CD8-positive, alpha-beta memory T cell (primary cell): Measurements from ENCODE around the gene SYP. TPM values are rescaled to one million over a fixed set of nuclear protein-coding genes. Genes with fewer than 3 reads are reported as not detected.

Experiments
- CTCF ChIA-PET: fragments of 350-600 bp; sonication (Branson Sonifier 250); formaldehyde crosslinking; loops from one replicate; lab custom pipeline; 2021; ENCODE audit warnings: antibody characterized with exemption; lab: Charles Lee
- POLR2A ChIA-PET: fragments of 350-600 bp; sonication (Branson Sonifier 250); formaldehyde crosslinking; loops from one replicate; lab custom pipeline; 2021; ENCODE audit warnings: antibody characterized with exemption; lab: Charles Lee
- DNase-seq, 5 donors: peaks; one replicate each; pipeline versions ENCODE4 v3.0.0 to v3.0.0-alpha.2; 2020 to 2022; ENCODE audit warnings: mixed read lengths in 1 of 5
- H3K27ac ChIP-seq: one replicate; pipeline ENCODE4 v1.7.0; 2013; ENCODE audit warnings: low read depth, mild to moderate bottlenecking, low read length, moderate library complexity
- H3K27me3 ChIP-seq: 2 replicates; pipeline ENCODE4 v1.7.0; 2013; ENCODE audit warnings: low read length, mild to moderate bottlenecking; ENCODE audit not compliant: insufficient read depth, poor library complexity, severe bottlenecking
- H3K36me3 ChIP-seq: 2 replicates; pipeline ENCODE4 v1.7.0; 2013; ENCODE audit warnings: mild to moderate bottlenecking, low read length, moderate library complexity; ENCODE audit not compliant: insufficient read depth
- H3K4me1 ChIP-seq: 2 replicates; pipeline ENCODE4 v1.7.0; 2013; ENCODE audit warnings: mild to moderate bottlenecking, low read length, moderate library complexity; ENCODE audit not compliant: insufficient read depth
- H3K4me3 ChIP-seq: 2 replicates; pipeline ENCODE4 v1.7.0; 2013; ENCODE audit warnings: mild to moderate bottlenecking, low read length
- H3K9me3 ChIP-seq: 2 replicates; pipeline ENCODE4 v1.7.0; 2013; ENCODE audit warnings: mild to moderate bottlenecking, low read length
- H3K27ac Mint-ChIP-seq, 8 donors: one replicate each; pipeline ENCODE4 v1.8.0; 2020 to 2021; ENCODE audit warnings: mixed read lengths in 8 of 8, mild to moderate bottlenecking in 6 of 8, inconsistent platforms in 3 of 8, moderate library complexity in 3 of 8
- H3K27me3 Mint-ChIP-seq, 2 donors: one replicate each; pipeline ENCODE4 v1.8.0; 2020 to 2021; ENCODE audit warnings: mixed read lengths in 2 of 2, mild to moderate bottlenecking in 1 of 2, moderate library complexity in 1 of 2
- H3K36me3 Mint-ChIP-seq, 3 donors: one replicate each; pipeline ENCODE4 v1.8.0; 2020 to 2021; ENCODE audit warnings: mixed read lengths in 3 of 3, inconsistent platforms in 1 of 3, mild to moderate bottlenecking in 1 of 3
- H3K4me1 Mint-ChIP-seq, 3 donors: one replicate each; pipeline ENCODE4 v1.8.0; 2020 to 2021; ENCODE audit warnings: mixed read lengths in 3 of 3, inconsistent platforms in 1 of 3, mild to moderate bottlenecking in 1 of 3
- H3K4me3 Mint-ChIP-seq, 7 donors: one replicate each; pipeline ENCODE4 v1.8.0; 2020 to 2021; ENCODE audit warnings: mixed read lengths in 7 of 7, mild to moderate bottlenecking in 6 of 7, moderate library complexity in 4 of 7, inconsistent platforms in 2 of 7
- H3K9me3 Mint-ChIP-seq, 5 donors: one replicate each; pipeline ENCODE4 v1.8.0; 2020 to 2022; ENCODE audit warnings: mixed read lengths in 5 of 5, mild to moderate bottlenecking in 3 of 5, moderate library complexity in 2 of 5, inconsistent platforms in 1 of 5
- polyA plus RNA-seq: library from polyadenylated mRNA; unstranded; fragments of 300-500 nt; fragmentation: Illumina TruSeq; gene quantifications from one replicate; pipeline ENCODE4 v1.2.3, GENCODE V29; 2021
- total RNA-seq, 2 experiments: library from RNA; stranded (reverse); gene quantifications; one replicate each; pipeline ENCODE4 v1.2.3, GENCODE V29; 2021

SYP gene
- total and polyA plus RNA-seq, 3 experiments from 2014 or later: 0.25 to 2.5 (median 1.9) TPM

- H3K36me3 Mint-ChIP-seq: peaks cover 0 to 5% (median 0%) of the 10 kb centered on the region in 3 donors
- no peaks in the 10 kb centered on the region for H3K9me3 Mint-ChIP-seq
- peak overlapping the region in 1 of 7 donors; percentile 27 for H3K4me3 Mint-ChIP-seq
- no peaks in the 10 kb centered on the region for H3K36me3 ChIP-seq
- peaks cover 12% of the 10 kb centered on the region for H3K4me1 ChIP-seq
- peaks cover 14 to 22% (median 18%) of the 10 kb centered on the region in 3 donors for H3K4me1 Mint-ChIP-seq
- H3K27me3 Mint-ChIP-seq: peaks cover 0 to 4% of the 10 kb centered on the region in 2 donors
- no peaks in the 10 kb centered on the region for H3K9me3 ChIP-seq
- DNase-seq: no peak
- H3K4me3 ChIP-seq: no peak overlapping the region
- no peaks in the 10 kb centered on the region for H3K27me3 ChIP-seq
- H3K27ac ChIP-seq: no peak overlapping the region
- CTCF ChIA-PET: no interaction called here
- peak overlapping the region in 1 of 8 donors; percentile 61 for H3K27ac Mint-ChIP-seq
- POLR2A ChIA-PET: interaction anchor here (0.7 kb wide), 1 partner anchor 131 kb away, joined by 3 read pairs; no protein-coding TSS in a partner anchor
These were observed 12.5 kb downstream of the SYP start for GRCh38 chrX:49187526-49187925.

GRCh38 chrX:49187028-49187394 lies 13.0 kb downstream of the SYP start:
- CTCF ChIA-PET: no interaction called here
- peaks cover 13 to 19% (median 16%) of the 10 kb centered on the region in 3 donors for H3K4me1 Mint-ChIP-seq
- H3K4me3 ChIP-seq: no peak overlapping the region
- peaks cover 3 to 10% (median 4%) of the 10 kb centered on the region in 3 donors for H3K36me3 Mint-ChIP-seq
- peaks cover 0 to 4% of the 10 kb centered on the region in 2 donors for H3K27me3 Mint-ChIP-seq
- no peaks in the 10 kb centered on the region for H3K9me3 ChIP-seq
- POLR2A ChIA-PET: interaction anchor here (0.6 kb wide), 1 partner anchor 15 kb away, joined by 3 read pairs; no protein-coding TSS in a partner anchor
- H3K27ac ChIP-seq: no peak overlapping the region
- no peaks in the 10 kb centered on the region for H3K36me3 ChIP-seq
- no peaks in the 10 kb centered on the region for H3K9me3 Mint-ChIP-seq
- peaks cover 7% of the 10 kb centered on the region for H3K4me1 ChIP-seq
- H3K4me3 Mint-ChIP-seq: peak overlapping the region in 3 of 7 donors; percentile 15 to 68 (median 27)
- H3K27me3 ChIP-seq: no peaks in the 10 kb centered on the region
- no peak for DNase-seq
- no peak overlapping the region for H3K27ac Mint-ChIP-seq

GRCh38 chrX:49186125-49187027 lies 13.6 kb downstream of the SYP start, which contains the start of gene PRICKLE3:
Gene PRICKLE3 (minus strand): TSS chrX:49186373. CDS start chrX:49186297, 76 bp downstream.
- no peaks in the 10 kb centered on the region for H3K9me3 Mint-ChIP-seq
- H3K27me3 Mint-ChIP-seq: peaks cover 0 to 4% of the 10 kb centered on the region in 2 donors
- peak; percentile 58 to 81 (median 63) for DNase-seq
- H3K4me1 ChIP-seq: peaks cover 7% of the 10 kb centered on the region
- peak within 1 kb of the TSS; percentile 60 for H3K4me3 ChIP-seq
- no peaks in the 10 kb centered on the region for H3K36me3 ChIP-seq
- H3K36me3 Mint-ChIP-seq: peaks cover 3 to 10% (median 4%) of the 10 kb centered on the region in 3 donors
- peak within 1 kb of the TSS; percentile 61 for H3K27ac ChIP-seq
- peak within 1 kb of the TSS in 4 of 8 donors; percentile 59 to 91 (median 80) for H3K27ac Mint-ChIP-seq
- CTCF ChIA-PET: no interaction called here
- no peaks in the 10 kb centered on the region for H3K9me3 ChIP-seq
- H3K4me1 Mint-ChIP-seq: peaks cover 13 to 19% (median 14%) of the 10 kb centered on the region in 3 donors
- peak within 1 kb of the TSS; percentile 68 to 85 (median 80) for H3K4me3 Mint-ChIP-seq
- H3K27me3 ChIP-seq: no peaks in the 10 kb centered on the region
- POLR2A ChIA-PET: interaction anchor here (0.6 to 1.0 kb wide), 4 partner anchors 14 to 83 kb away, joined by 3 to 5 read pairs (median 3); partner anchors contain the start of genes PLP2 and PPP1R3F

DNA sequence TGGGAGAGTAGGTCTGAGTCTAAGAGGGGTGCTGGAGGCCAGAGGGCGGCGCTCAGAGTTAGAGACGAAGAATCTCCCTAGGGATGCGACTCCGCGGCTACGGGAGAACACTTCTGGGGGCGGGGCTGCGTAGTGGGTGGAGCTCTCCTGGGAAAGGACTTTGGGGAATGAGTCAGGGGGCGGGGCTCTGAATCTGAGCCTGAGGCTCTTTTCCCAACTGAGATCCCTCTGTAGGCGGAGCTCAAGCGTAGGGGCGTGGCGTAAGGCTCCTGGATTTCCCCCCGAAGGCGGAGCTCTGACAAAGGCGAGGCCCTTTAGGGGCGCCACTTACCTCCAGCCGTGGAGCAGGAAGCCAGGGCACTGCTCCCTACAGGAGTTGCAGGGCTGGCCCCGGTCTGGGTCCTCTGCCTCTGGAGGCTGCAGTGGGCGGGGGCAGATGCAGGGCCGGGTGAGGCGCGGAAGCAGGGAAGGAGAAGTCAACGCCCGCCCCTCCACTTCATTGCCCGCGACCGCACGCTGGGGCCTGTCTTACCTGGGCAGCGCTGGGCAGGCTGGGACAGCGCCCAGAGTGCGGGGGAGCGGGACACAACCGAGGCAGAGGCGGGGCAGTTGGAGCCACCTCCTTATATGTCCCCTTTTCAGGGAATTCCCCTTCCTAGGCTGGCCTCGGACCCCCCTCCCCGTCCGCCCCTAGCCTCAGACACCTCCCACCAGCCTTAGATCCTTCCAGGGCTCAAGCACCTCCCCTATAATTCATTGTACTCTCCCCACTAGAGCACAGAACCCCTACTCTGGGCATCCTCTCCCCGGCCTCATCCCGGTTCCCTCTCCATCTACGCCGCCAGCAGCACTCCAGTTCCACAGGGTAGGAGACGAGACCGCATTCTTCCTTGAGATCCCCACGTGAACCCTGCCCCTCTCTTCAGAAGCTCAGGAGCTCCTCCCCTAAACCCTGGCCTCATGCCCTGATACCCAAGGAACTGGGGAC lies 15.4 kb downstream of the SYP start:
- H3K36me3 Mint-ChIP-seq: peaks cover 3 to 19% (median 8%) of the 10 kb centered on the region in 3 donors
- H3K27ac ChIP-seq: peak overlapping the region; percentile 61
- POLR2A ChIA-PET: interaction anchor here (1.4 kb wide), 1 partner anchor 16 kb away, joined by 3 read pairs; no protein-coding TSS in a partner anchor

GRCh38 chrX:49183701-49184281 lies 16.2 kb downstream of the SYP start:
- no peaks in the 10 kb centered on the region for H3K9me3 Mint-ChIP-seq
- H3K27ac ChIP-seq: no peak overlapping the region
- no peak for DNase-seq
- no peaks in the 10 kb centered on the region for H3K9me3 ChIP-seq
- H3K27me3 ChIP-seq: no peaks in the 10 kb centered on the region
- no peak overlapping the region for H3K4me3 ChIP-seq
- peaks cover 3 to 27% (median 12%) of the 10 kb centered on the region in 3 donors for H3K36me3 Mint-ChIP-seq
- peaks cover 7 to 18% (median 10%) of the 10 kb centered on the region in 3 donors for H3K4me1 Mint-ChIP-seq
- ChIA-PET POLR2A (no interaction called here), CTCF (interaction anchor here (0.7 kb wide), 1 partner anchor 17 kb away, joined by 3 read pairs; no protein-coding TSS in a partner anchor)
- peak overlapping the region in 1 of 8 donors; percentile 54 for H3K27ac Mint-ChIP-seq
- peaks cover 7% of the 10 kb centered on the region for H3K4me1 ChIP-seq
- no peaks in the 10 kb centered on the region for H3K36me3 ChIP-seq
- H3K4me3 Mint-ChIP-seq: peak overlapping the region in 4 of 7 donors; percentile 25 to 72 (median 50)
- peaks cover 0 to 4% of the 10 kb centered on the region in 2 donors for H3K27me3 Mint-ChIP-seq

More for the DNA sequence above, 15.4 kb downstream of the SYP start:
- Mint-ChIP-seq H3K4me3 (peak overlapping the region; percentile 68 to 85 (median 80)), H3K9me3 (no peaks in the 10 kb centered on the region), H3K4me1 (peaks cover 7 to 14% (median 10%) of the 10 kb centered on the region in 3 donors), H3K27me3 (peaks cover 0 to 4% of the 10 kb centered on the region in 2 donors), H3K27ac (peak overlapping the region in 6 of 8 donors; percentile 59 to 91 (median 78))
- Histone ChIP-seq H3K27me3 (no peaks in the 10 kb centered on the region), H3K4me3 (peak overlapping the region; percentile 37), H3K36me3 (no peaks in the 10 kb centered on the region), H3K9me3 (no peaks in the 10 kb centered on the region), H3K4me1 (peaks cover 7% of the 10 kb centered on the region)
- peak in 2 of 5 donors; percentile 12 to 53 for DNase-seq
- CTCF ChIA-PET: interaction anchor here (0.7 to 1.3 kb wide), 3 partner anchors 17 to 18 kb away, joined by 3 to 5 read pairs (median 3); no protein-coding TSS in a partner anchor

DNA sequence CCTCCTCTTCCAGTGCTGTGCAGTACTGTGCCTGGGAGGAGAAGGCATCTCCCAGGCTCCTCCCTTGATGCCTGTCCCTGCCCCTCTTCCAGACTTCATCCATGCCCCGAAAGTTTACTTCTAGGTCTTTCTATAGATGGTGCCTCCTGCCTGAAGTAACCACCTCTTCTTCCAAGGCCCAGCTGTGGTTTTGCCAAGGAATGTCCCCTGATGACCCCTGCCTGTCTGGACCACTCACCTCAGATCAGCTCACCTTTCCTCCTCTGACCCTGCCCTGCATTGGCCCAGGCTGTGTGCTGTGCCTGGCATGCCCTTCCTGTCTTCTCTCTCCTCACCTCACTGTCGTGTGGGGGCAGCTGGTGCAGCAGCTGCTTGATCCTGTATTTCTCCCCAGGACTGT lies 20.6 kb downstream of the SYP start:
- peaks cover 0 to 12% (median 3%) of the 10 kb centered on the region in 3 donors for H3K4me1 Mint-ChIP-seq

DNA sequence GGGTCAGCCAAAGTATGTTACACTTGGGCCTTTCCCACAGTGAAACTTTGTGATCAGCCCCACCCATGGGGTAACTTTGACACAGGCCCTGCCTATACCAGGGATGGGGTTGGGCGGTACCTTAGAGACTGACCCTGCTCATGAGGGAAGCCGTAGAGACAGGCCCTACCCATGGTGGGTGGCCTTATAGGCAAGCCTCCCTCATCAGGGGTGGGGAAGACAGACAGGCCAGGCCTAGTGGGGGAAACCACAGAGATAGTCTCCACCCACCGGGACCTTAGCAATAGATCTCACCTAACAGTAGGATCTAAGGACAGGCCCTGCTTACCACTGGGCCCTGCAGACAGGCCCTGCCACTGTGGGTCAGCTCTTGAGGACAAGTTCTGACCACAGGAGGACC lies 21.5 kb downstream of the SYP start:
- Histone ChIP-seq H3K27me3 (no peaks in the 10 kb centered on the region), H3K27ac (no peak overlapping the region), H3K4me3 (no peak overlapping the region), H3K36me3 (no peaks in the 10 kb centered on the region), H3K4me1 (no peaks in the 10 kb centered on the region), H3K9me3 (no peaks in the 10 kb centered on the region)
- Mint-ChIP-seq H3K27me3 (no peaks in the 10 kb centered on the region), H3K4me3 (peak overlapping the region in 1 of 7 donors; percentile 13), H3K9me3 (no peaks in the 10 kb centered on the region), H3K36me3 (peaks cover 3 to 64% (median 16%) of the 10 kb centered on the region in 3 donors), H3K4me1 (peaks cover 0 to 7% (median 0%) of the 10 kb centered on the region in 3 donors), H3K27ac (no peak overlapping the region)
- CTCF ChIA-PET: no interaction called here
- DNase-seq: no peak
- POLR2A ChIA-PET: no interaction called here

More for the DNA sequence above, 20.6 kb downstream of the SYP start:
- no peak for DNase-seq
- Histone ChIP-seq H3K4me3 (no peak overlapping the region), H3K4me1 (no peaks in the 10 kb centered on the region), H3K27ac (no peak overlapping the region), H3K9me3 (no peaks in the 10 kb centered on the region), H3K36me3 (no peaks in the 10 kb centered on the region), H3K27me3 (no peaks in the 10 kb centered on the region)
- Mint-ChIP-seq H3K27me3 (no peaks in the 10 kb centered on the region), H3K36me3 (peaks cover 3 to 60% (median 16%) of the 10 kb centered on the region in 3 donors), H3K27ac (peak overlapping the region in 1 of 8 donors; percentile 31), H3K9me3 (no peaks in the 10 kb centered on the region), H3K4me3 (no peak overlapping the region)
- ChIA-PET POLR2A (no interaction called here), CTCF (interaction anchor here (1.3 to 1.6 kb wide), 2 partner anchors 12 to 16 kb away, joined by 4 to 5 read pairs; no protein-coding TSS in a partner anchor)
